ENCODE results near the gene TCF7L1. TPM values are rescaled to one million over a fixed set of nuclear protein-coding genes. Genes with fewer than 3 reads are reported as not detected.

Gene TCF7L1
- total and polyA plus RNA-seq, 5 donors, result 12.0 to 13.8 (median 12.9) TPM

GRCh38 chr2:85255456-85255812 is 122.2 kb downstream of the TCF7L1 start:
- peaks cover 47% of the 10 kb centered on the region for H3K4me1 ChIP-seq (ENCODE audit: control insufficient read depth, insufficient read depth, low read length)
- no peaks in the 10 kb centered on the region for H3K27me3 ChIP-seq (ENCODE audit: control insufficient read depth, insufficient read depth)
- H3K9me3 ChIP-seq (ENCODE audit: control insufficient read depth, low read length), result no peaks in the 10 kb centered on the region
- intact Hi-C loops (cut with DNase I), result loop anchor here in 1 of 4 donors (5.0 kb wide), 1 partner anchor 123 kb away; the partner anchor contains the start of gene TCF7L1
- H3K27ac ChIP-seq (ENCODE audit: low read length), result no peak overlapping the region
- no peak for DNase-seq
- WGBS, result 23% methylated on average over 6 of the region's 6 CpGs
- no peak for ATAC-seq
- no peak overlapping the region for H3K4me3 ChIP-seq (ENCODE audit: low read length)

GRCh38 chr2:85255813-85256594 is 122.8 kb downstream of the TCF7L1 start:
- Histone ChIP-seq H3K9me3 (ENCODE audit: control insufficient read depth, low read length) (no peaks in the 10 kb centered on the region), H3K4me1 (ENCODE audit: control insufficient read depth, insufficient read depth, low read length) (peaks cover 43% of the 10 kb centered on the region), H3K4me3 (ENCODE audit: low read length) (no peak overlapping the region), H3K27me3 (ENCODE audit: control insufficient read depth, insufficient read depth) (no peaks in the 10 kb centered on the region), H3K27ac (ENCODE audit: low read length) (peak overlapping the region; percentile 30)
- WGBS, result 17% methylated on average over 23 of the region's 23 CpGs
- intact Hi-C loops (cut with DNase I), result loop anchor here in 1 of 4 donors (5.0 kb wide), 1 partner anchor 124 kb away; the partner anchor contains the start of gene TCF7L1
- peak; percentile 30 to 34 for ATAC-seq
- peak in 2 of 3 donors; percentile 78 to 79 for DNase-seq

DNA sequence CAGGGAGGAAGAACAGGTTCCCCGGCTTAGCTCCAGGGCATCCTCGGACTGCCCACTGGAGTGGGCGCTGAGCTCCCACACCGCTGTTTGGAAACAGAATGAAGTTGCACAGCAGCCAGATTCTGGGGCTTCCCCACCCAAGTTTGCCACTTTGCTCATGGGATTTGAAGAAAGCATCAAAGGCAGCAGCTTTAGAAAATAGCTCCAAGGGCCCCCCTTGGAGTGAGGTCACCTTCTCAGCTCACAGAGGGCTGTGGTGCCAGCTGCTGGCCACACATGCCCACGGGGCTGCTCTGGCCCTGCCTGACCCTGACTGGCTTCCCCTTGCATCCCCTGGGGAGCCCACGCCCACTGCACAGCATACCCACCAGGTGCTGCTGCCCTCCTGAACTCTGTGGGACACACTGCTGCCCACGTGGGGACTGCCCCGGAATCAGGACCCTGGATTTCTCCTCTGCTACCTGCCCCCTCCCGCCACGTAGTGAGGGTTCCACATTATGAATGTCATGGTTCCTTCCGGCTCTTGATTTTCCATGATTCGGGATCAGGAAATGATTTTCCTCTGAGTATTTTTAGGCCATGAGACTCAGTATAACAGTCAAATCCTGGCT is 124.3 kb downstream of the TCF7L1 start:
- intact Hi-C loops (cut with DNase I), result loop anchor here in 1 of 4 donors (5.0 kb wide), 1 partner anchor 125 kb away; the partner anchor contains the start of gene TCF7L1
- no peak overlapping the region for H3K4me3 ChIP-seq (ENCODE audit: low read length)
- DNase-seq (peak in 1 of 3 donors; percentile 61), ATAC-seq (peak; percentile 7 to 71)
- WGBS, result 44% methylated on average over 12 of the region's 12 CpGs
- H3K4me1 ChIP-seq (ENCODE audit: control insufficient read depth, insufficient read depth, low read length), result peaks cover 39% of the 10 kb centered on the region
- peak overlapping the region; percentile 67 for H3K27ac ChIP-seq (ENCODE audit: low read length)
- H3K27me3 ChIP-seq (ENCODE audit: control insufficient read depth, insufficient read depth), result no peaks in the 10 kb centered on the region
- no peaks in the 10 kb centered on the region for H3K9me3 ChIP-seq (ENCODE audit: control insufficient read depth, low read length)

GRCh38 chr2:85257970-85258605 is 124.9 kb downstream of the TCF7L1 start:
- no peaks in the 10 kb centered on the region for H3K27me3 ChIP-seq (ENCODE audit: control insufficient read depth, insufficient read depth)
- no peaks in the 10 kb centered on the region for H3K9me3 ChIP-seq (ENCODE audit: control insufficient read depth, low read length)
- DNase-seq, result no peak
- no peak overlapping the region for H3K4me3 ChIP-seq (ENCODE audit: low read length)
- WGBS, result 52% methylated on average over 7 of the region's 7 CpGs
- intact Hi-C loops (cut with DNase I), result loop anchor here in 1 of 4 donors (5.0 kb wide), 1 partner anchor 126 kb away; the partner anchor contains the start of gene TCF7L1
- H3K27ac ChIP-seq (ENCODE audit: low read length), result peak overlapping the region; percentile 84
- H3K4me1 ChIP-seq (ENCODE audit: control insufficient read depth, insufficient read depth, low read length), result peaks cover 41% of the 10 kb centered on the region
- ATAC-seq, result peak in 1 of 2 donors; percentile 43

DNA sequence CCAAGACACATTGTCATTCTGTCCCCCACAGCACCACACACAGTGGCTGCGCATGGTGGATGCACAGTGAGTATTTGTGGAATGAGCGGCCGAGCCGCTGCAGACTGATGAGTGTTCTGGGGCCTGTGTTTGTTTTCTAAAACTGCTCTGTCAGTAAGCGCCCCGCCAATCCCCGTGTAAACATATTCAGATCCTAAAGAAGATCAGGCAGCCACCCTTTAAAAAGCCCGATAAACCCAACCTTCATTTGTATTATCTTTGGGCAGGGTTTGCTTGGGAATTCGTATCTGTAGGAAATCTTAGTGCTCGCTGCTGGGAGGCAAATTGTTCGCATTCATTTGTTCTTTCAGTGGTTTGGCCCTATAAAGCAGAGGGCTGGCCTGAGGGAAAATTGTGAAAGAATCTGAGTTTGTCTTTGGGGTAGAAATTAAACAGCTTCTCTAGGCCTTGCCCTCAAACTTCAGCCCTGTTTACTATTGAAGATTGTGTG is 126.0 kb downstream of the TCF7L1 start:
- H3K4me3 ChIP-seq (ENCODE audit: low read length), result no peak overlapping the region
- peak overlapping the region; percentile 84 for H3K27ac ChIP-seq (ENCODE audit: low read length)
- intact Hi-C loops (cut with DNase I), result loop anchor here in 1 of 4 donors (5.0 kb wide), 1 partner anchor 127 kb away; the partner anchor contains the start of gene TCF7L1
- WGBS, result 53% methylated on average over 11 of the region's 11 CpGs
- H3K4me1 ChIP-seq (ENCODE audit: control insufficient read depth, insufficient read depth, low read length), result peaks cover 43% of the 10 kb centered on the region
- no peaks in the 10 kb centered on the region for H3K27me3 ChIP-seq (ENCODE audit: control insufficient read depth, insufficient read depth)
- peak in 1 of 3 donors; percentile 63 for DNase-seq
- H3K9me3 ChIP-seq (ENCODE audit: control insufficient read depth, low read length), result no peaks in the 10 kb centered on the region
- peak; percentile 32 to 64 for ATAC-seq

GRCh38 chr2:85259879-85260278 is 126.7 kb downstream of the TCF7L1 start:
- peaks cover 47% of the 10 kb centered on the region for H3K4me1 ChIP-seq (ENCODE audit: control insufficient read depth, insufficient read depth, low read length)
- no peaks in the 10 kb centered on the region for H3K9me3 ChIP-seq (ENCODE audit: control insufficient read depth, low read length)

DNA sequence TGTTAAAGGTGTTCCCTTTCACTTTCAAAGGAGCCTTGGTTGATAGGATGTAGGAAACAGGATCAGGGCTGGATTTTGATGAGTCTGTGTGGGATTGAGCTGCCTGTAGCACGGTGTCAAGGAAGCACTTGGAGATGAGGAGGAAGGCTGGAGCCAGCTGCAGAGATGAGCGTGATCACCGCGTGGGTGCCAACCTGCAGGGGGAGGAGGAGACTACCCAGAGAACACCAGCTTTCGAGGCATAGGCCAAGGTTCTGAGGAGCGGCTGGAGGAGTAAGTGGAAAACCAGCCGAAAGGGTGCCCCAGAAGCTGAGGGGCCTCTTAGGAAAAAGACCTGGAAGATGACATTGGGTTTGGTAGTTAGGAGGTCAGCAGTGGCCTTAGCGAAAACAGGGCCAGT is 130.4 kb downstream of the TCF7L1 start:
- H3K4me1 ChIP-seq (ENCODE audit: control insufficient read depth, insufficient read depth, low read length), result peaks cover 27% of the 10 kb centered on the region
- H3K4me3 ChIP-seq (ENCODE audit: low read length), result no peak overlapping the region
- no peaks in the 10 kb centered on the region for H3K9me3 ChIP-seq (ENCODE audit: control insufficient read depth, low read length)
- DNase-seq (no peak), ATAC-seq (no peak)
- WGBS, result 80% methylated on average over 8 of the region's 8 CpGs
- H3K27me3 ChIP-seq (ENCODE audit: control insufficient read depth, insufficient read depth), result no peaks in the 10 kb centered on the region
- H3K27ac ChIP-seq (ENCODE audit: low read length), result no peak overlapping the region
- intact Hi-C loops (cut with DNase I), result no loop called here

More at GRCh38 chr2:85259879-85260278, 126.7 kb downstream of the TCF7L1 start:
- H3K27me3 ChIP-seq (ENCODE audit: control insufficient read depth, insufficient read depth), result no peaks in the 10 kb centered on the region
- intact Hi-C loops (cut with DNase I), result loop anchor here in 1 of 4 donors (5.0 kb wide), 1 partner anchor 128 kb away; the partner anchor contains the start of gene TCF7L1
- DNase-seq (no peak), ATAC-seq (peak in 1 of 2 donors; percentile 17)
- peak overlapping the region; percentile 47 for H3K27ac ChIP-seq (ENCODE audit: low read length)
- WGBS, result 49% methylated on average over 4 of the region's 4 CpGs
- H3K4me3 ChIP-seq (ENCODE audit: low read length), result no peak overlapping the region

DNA sequence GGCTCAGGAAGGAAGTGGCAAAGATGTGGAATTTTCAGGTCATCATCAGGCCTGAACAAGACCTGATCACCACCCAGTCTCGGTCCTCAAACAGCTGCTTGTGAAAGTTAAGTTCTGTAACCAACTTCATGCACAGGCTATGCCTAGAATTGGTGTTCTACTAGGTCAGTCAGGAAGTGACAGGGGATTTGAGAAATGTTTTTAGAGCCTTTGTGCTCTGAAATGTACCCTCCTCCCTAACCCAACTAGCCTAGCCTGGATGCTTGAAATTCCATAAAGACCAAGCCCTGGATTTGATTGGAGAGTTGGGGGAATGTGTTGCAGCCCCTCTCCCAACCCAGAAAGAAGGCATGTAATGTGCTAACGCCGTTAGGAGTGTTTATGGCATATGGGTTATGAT is 131.3 kb downstream of the TCF7L1 start:
- DNase-seq, result no peak
- no peak for ATAC-seq
- Histone ChIP-seq H3K27ac (ENCODE audit: low read length) (peak overlapping the region; percentile 36), H3K4me1 (ENCODE audit: control insufficient read depth, insufficient read depth, low read length) (peaks cover 20% of the 10 kb centered on the region), H3K4me3 (ENCODE audit: low read length) (no peak overlapping the region), H3K27me3 (ENCODE audit: control insufficient read depth, insufficient read depth) (no peaks in the 10 kb centered on the region), H3K9me3 (ENCODE audit: control insufficient read depth, low read length) (no peaks in the 10 kb centered on the region)
- WGBS, result 64% methylated on average over 3 of the region's 3 CpGs
- intact Hi-C loops (cut with DNase I), result no loop called here

DNA sequence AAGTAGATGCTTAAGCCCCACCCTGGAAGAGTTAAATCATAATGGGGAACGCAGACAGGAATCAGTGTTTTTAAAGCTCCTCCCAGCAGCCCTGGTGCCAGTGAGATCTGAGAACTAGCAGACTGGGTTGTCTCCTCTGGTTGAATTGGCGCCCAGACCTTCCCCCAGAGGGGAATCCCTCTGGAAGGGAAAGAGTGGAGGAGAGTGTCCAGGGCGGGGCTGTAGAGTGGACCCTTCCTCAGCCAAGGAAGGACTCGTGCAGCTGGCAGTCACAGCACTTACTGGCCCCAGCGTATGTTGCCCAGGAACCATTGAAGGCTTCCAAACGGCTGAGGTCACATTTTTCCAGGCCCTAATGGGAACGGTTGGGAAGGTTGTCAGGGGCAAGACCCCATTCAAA is 132.1 kb downstream of the TCF7L1 start:
- Histone ChIP-seq H3K4me1 (ENCODE audit: control insufficient read depth, insufficient read depth, low read length) (peaks cover 19% of the 10 kb centered on the region), H3K9me3 (ENCODE audit: control insufficient read depth, low read length) (no peaks in the 10 kb centered on the region), H3K27me3 (ENCODE audit: control insufficient read depth, insufficient read depth) (no peaks in the 10 kb centered on the region), H3K27ac (ENCODE audit: low read length) (peak overlapping the region; percentile 6), H3K4me3 (ENCODE audit: low read length) (no peak overlapping the region)
- WGBS, result 13% methylated on average over 7 of the region's 7 CpGs
- peak; percentile 78 to 94 (median 92) for DNase-seq
- intact Hi-C loops (cut with DNase I), result no loop called here
- ATAC-seq, result peak; percentile 71 to 90

DNA sequence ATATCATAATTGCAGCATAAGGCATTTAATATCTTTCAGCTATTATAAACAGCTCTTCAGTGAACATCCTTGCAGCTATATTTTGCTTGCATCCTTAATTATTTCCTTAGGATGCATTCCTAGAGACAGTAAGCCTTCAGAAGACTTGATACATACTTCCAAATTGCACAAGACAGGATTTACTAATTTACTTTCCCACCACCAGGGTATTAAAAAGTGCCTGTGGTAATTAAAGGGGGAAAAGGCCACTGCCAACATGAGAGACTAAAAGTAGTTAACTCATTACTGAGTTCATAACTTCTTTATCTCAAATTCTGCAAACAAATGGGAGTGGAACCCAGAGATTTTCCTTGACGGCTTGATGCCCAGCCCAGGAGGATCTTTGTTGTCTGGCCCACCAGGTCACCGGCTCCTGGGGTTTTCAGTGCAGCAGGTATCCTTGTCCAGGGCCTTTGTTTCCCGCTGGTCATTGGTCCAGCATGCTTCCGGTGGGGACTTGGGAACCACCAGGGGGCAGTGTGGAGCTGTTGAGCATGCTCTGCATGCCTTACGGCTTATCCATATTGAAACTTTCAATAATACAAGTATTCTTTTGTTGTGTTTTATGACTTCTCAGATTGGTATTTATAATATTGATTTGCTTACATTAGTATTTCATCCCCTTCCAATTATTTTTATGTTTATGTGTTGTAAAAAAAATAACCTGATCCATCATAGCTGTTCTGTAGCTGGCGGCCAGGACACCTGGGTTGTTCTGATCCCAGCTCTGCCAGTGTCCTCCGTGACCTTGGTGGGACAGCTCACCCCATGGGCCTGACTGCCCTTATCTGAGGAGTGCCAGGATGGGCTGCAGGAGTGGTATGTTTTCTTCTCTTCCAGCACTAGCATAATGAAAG is 133.2 kb downstream of the TCF7L1 start:
- WGBS, result 52% methylated on average over 7 of the region's 7 CpGs
- DNase-seq (peak; percentile 82 to 92 (median 89)), ATAC-seq (peak; percentile 50 to 61)
- H3K4me1 ChIP-seq (ENCODE audit: control insufficient read depth, insufficient read depth, low read length), result peaks cover 17% of the 10 kb centered on the region
- H3K27me3 ChIP-seq (ENCODE audit: control insufficient read depth, insufficient read depth), result no peaks in the 10 kb centered on the region
- H3K4me3 ChIP-seq (ENCODE audit: low read length), result no peak overlapping the region
- H3K9me3 ChIP-seq (ENCODE audit: control insufficient read depth, low read length), result no peaks in the 10 kb centered on the region
- intact Hi-C loops (cut with DNase I), result no loop called here
- H3K27ac ChIP-seq (ENCODE audit: low read length), result no peak overlapping the region

All from right cardiac atrium (tissue), 5 donors.